Right ventricle myocardium superior (tissue), 1 donor: ENCODE data around the gene PIP5K1B. TPM values are rescaled to one million over a fixed set of nuclear protein-coding genes. Genes with fewer than 3 reads are reported as not detected.

ENCODE experiments used
- ATAC-seq: fragments of 200-7000 bp; cut with Tn5 transposase; one replicate; pipeline ENCODE4 v1.9.1; 2020; ENCODE audit warnings: mild to moderate bottlenecking; ENCODE audit not compliant: poor library complexity
- DNase-seq: peaks from one replicate; pipeline ENCODE4 v3.0.0-alpha.2; 2020
- intact Hi-C: fragments of 100-400 bp; cut with DNase I; formaldehyde crosslinking; loops from one replicate; pipeline ENCODE4 v1.11.2; 2022
- total RNA-seq: library from RNA; stranded (reverse); fragmentation: NEBNext Ultra II Directional; extraction: Animal tissue kit (Norgen Biotek cat#: 25700); gene quantifications from one replicate; pipeline ENCODE4 v1.2.1, GENCODE V29; 2021
- donor health status: DM: no; HTN: yes; CAD: no; lungs with severe emphysema.

The PIP5K1B gene
- total RNA-seq, 1 donor from 2014 or later = 62.8 TPM

- no peak for DNase-seq
- intact Hi-C loops = loop anchor here (10.0 kb wide), 2 partner anchors 58 to 152 kb away; no protein-coding TSS in a partner anchor
- no peak for ATAC-seq
Measured at GRCh38 chr9:68867066-68867465, 162.0 kb downstream of the PIP5K1B start.

GRCh38 chr9:68869022-68869421, 164.0 kb downstream of the PIP5K1B start:
- intact Hi-C loops = loop anchor here (10.0 kb wide), 2 partner anchors 56 to 154 kb away; no protein-coding TSS in a partner anchor
- DNase-seq = no peak
- ATAC-seq = peak; percentile 63

GRCh38 chr9:68870086-68870485, 165.0 kb downstream of the PIP5K1B start:
- DNase-seq = no peak
- intact Hi-C loops = no loop called here
- ATAC-seq = no peak

- intact Hi-C loops = no loop called here
- ATAC-seq = no peak
- DNase-seq = no peak
Measured at GRCh38 chr9:68871236-68871635, 166.2 kb downstream of the PIP5K1B start.

GRCh38 chr9:68872026-68872501, 167.0 kb downstream of the PIP5K1B start:
- DNase-seq (peak; percentile 78), ATAC-seq (peak; percentile 91)
- intact Hi-C loops = no loop called here

GRCh38 chr9:68873179-68873578, 168.1 kb downstream of the PIP5K1B start:
- DNase-seq = no peak
- no peak for ATAC-seq
- intact Hi-C loops = no loop called here

GRCh38 chr9:68876273-68876672, 171.2 kb downstream of the PIP5K1B start:
- intact Hi-C loops = no loop called here
- DNase-seq (no peak), ATAC-seq (no peak)

- DNase-seq (no peak), ATAC-seq (no peak)
- intact Hi-C loops = no loop called here
Measured at GRCh38 chr9:68876681-68877080, 171.6 kb downstream of the PIP5K1B start.

- intact Hi-C loops = no loop called here
- no peak for DNase-seq
- peak; percentile 17 for ATAC-seq
Measured at GRCh38 chr9:68877219-68877618, 172.2 kb downstream of the PIP5K1B start.

GRCh38 chr9:68878450-68878849, 173.4 kb downstream of the PIP5K1B start:
- ATAC-seq (no peak), DNase-seq (no peak)
- intact Hi-C loops = no loop called here

GRCh38 chr9:68883224-68883623, 178.2 kb downstream of the PIP5K1B start:
- DNase-seq = no peak
- intact Hi-C loops = no loop called here
- ATAC-seq = no peak

GRCh38 chr9:68887232-68887631, 182.2 kb downstream of the PIP5K1B start:
- no peak for ATAC-seq
- intact Hi-C loops = no loop called here
- no peak for DNase-seq

- DNase-seq (no peak), ATAC-seq (no peak)
Measured at GRCh38 chr9:68894502-68894901, 189.5 kb downstream of the PIP5K1B start.

GRCh38 chr9:68895741-68896478, 190.9 kb downstream of the PIP5K1B start:
- intact Hi-C loops = no loop called here
- ATAC-seq (peak; percentile 56), DNase-seq (no peak)

More at GRCh38 chr9:68894502-68894901, 189.5 kb downstream of the PIP5K1B start:
- intact Hi-C loops = no loop called here

GRCh38 chr9:68896486-68896885, 191.4 kb downstream of the PIP5K1B start:
- peak; percentile 74 for ATAC-seq
- intact Hi-C loops = no loop called here
- no peak for DNase-seq

- ATAC-seq (peak; percentile 27), DNase-seq (no peak)
- intact Hi-C loops = no loop called here
Measured at GRCh38 chr9:68897577-68898145, 192.6 kb downstream of the PIP5K1B start.

- intact Hi-C loops = no loop called here
- ATAC-seq (peak; percentile 13), DNase-seq (no peak)
Measured at GRCh38 chr9:68898781-68899439, 193.9 kb downstream of the PIP5K1B start.

- ATAC-seq = no peak
- intact Hi-C loops = no loop called here
- no peak for DNase-seq
Measured at GRCh38 chr9:68904454-68904853, 199.4 kb downstream of the PIP5K1B start.

GRCh38 chr9:68905129-68905528, 200.1 kb downstream of the PIP5K1B start:
- DNase-seq (no peak), ATAC-seq (no peak)
- intact Hi-C loops = no loop called here

GRCh38 chr9:68907910-68908309, 202.9 kb downstream of the PIP5K1B start:
- ATAC-seq (no peak), DNase-seq (no peak)
- intact Hi-C loops = no loop called here
